ENCODE data around the gene TEX264.

GRCh38 chr3:51706788-51707731 lies 36.0 kb downstream of the TEX264 start, which contains the start of gene GRM2:
- no peak for TF ChIP-seq CTCF (conservative IDR thresholded peaks at IDR 0.05; ENCODE audit: low read depth, low read length)
- no peak for TF ChIP-seq EZH2 (IDR thresholded peaks at IDR 0.05; ENCODE audit: borderline replicate concordance, low read depth, low read length, poor library complexity, severe bottlenecking)

All from A673 (cell line).